Stimulated activated naive CD8-positive, alpha-beta T cell treated with anti-CD3 and anti-CD28 coated beads, Interleukin-15, Interleukin-2, amounts not matched to agents 100 ng/mL and 50 ng/mL, for 24 hours (primary cell): ENCODE data around the gene CLDN16.

Experiments
- H3K27ac Mint-ChIP-seq: one replicate; pipeline ENCODE4 v1.8.0; 2021; ENCODE audit warnings: mild to moderate bottlenecking, mixed read lengths
- H3K27me3 Mint-ChIP-seq: one replicate; pipeline ENCODE4 v1.8.0; 2021; ENCODE audit warnings: mixed read lengths
- H3K36me3 Mint-ChIP-seq: one replicate; pipeline ENCODE4 v1.8.0; 2021; ENCODE audit warnings: low read depth, mixed read lengths
- H3K4me1 Mint-ChIP-seq: one replicate; pipeline ENCODE4 v1.8.0; 2021; ENCODE audit warnings: low read depth, mixed read lengths
- H3K4me3 Mint-ChIP-seq: one replicate; pipeline ENCODE4 v1.8.0; 2021; ENCODE audit warnings: mild to moderate bottlenecking, mixed read lengths
- H3K9me3 Mint-ChIP-seq: one replicate; pipeline ENCODE4 v1.8.0; 2021; ENCODE audit warnings: mixed read lengths

CLDN16 gene

GRCh38 chr3:190368881-190369280 is 19.1 kb upstream of the CLDN16 start:
- H3K4me3 Mint-ChIP-seq: no peak overlapping the region
- no peaks in the 10 kb centered on the region for H3K36me3 Mint-ChIP-seq
- no peak overlapping the region for H3K27ac Mint-ChIP-seq

GRCh38 chr3:190369668-190370295 is 18.2 kb upstream of the CLDN16 start:
- Mint-ChIP-seq H3K4me3 (no peak overlapping the region), H3K27me3 (peaks cover 15% of the 10 kb centered on the region), H3K9me3 (no peaks in the 10 kb centered on the region), H3K36me3 (no peaks in the 10 kb centered on the region), H3K4me1 (no peaks in the 10 kb centered on the region), H3K27ac (no peak overlapping the region)

More at GRCh38 chr3:190368881-190369280, 19.1 kb upstream of the CLDN16 start:
- no peaks in the 10 kb centered on the region for H3K4me1 Mint-ChIP-seq
- no peaks in the 10 kb centered on the region for H3K9me3 Mint-ChIP-seq
- peaks cover 12% of the 10 kb centered on the region for H3K27me3 Mint-ChIP-seq

GRCh38 chr3:190370369-190370768 is 17.6 kb upstream of the CLDN16 start:
- Mint-ChIP-seq H3K9me3 (no peaks in the 10 kb centered on the region), H3K36me3 (no peaks in the 10 kb centered on the region), H3K27ac (no peak overlapping the region), H3K4me1 (no peaks in the 10 kb centered on the region), H3K4me3 (no peak overlapping the region), H3K27me3 (peaks cover 19% of the 10 kb centered on the region)

- H3K9me3 Mint-ChIP-seq: no peaks in the 10 kb centered on the region
- no peaks in the 10 kb centered on the region for H3K36me3 Mint-ChIP-seq
- H3K4me1 Mint-ChIP-seq: no peaks in the 10 kb centered on the region
- no peak overlapping the region for H3K4me3 Mint-ChIP-seq
- peaks cover 24% of the 10 kb centered on the region for H3K27me3 Mint-ChIP-seq
- H3K27ac Mint-ChIP-seq: no peak overlapping the region
These were observed 16.8 kb upstream of the CLDN16 start for GRCh38 chr3:190371152-190371551.

GRCh38 chr3:190375246-190375645 is 12.7 kb upstream of the CLDN16 start:
- no peaks in the 10 kb centered on the region for H3K4me1 Mint-ChIP-seq
- H3K36me3 Mint-ChIP-seq: no peaks in the 10 kb centered on the region
- H3K27me3 Mint-ChIP-seq: peaks cover 25% of the 10 kb centered on the region
- H3K4me3 Mint-ChIP-seq: no peak overlapping the region
- H3K27ac Mint-ChIP-seq: no peak overlapping the region
- no peaks in the 10 kb centered on the region for H3K9me3 Mint-ChIP-seq

GRCh38 chr3:190375671-190376070 is 12.3 kb upstream of the CLDN16 start:
- Mint-ChIP-seq H3K4me3 (no peak overlapping the region), H3K27ac (no peak overlapping the region), H3K9me3 (no peaks in the 10 kb centered on the region), H3K36me3 (no peaks in the 10 kb centered on the region), H3K27me3 (peaks cover 22% of the 10 kb centered on the region), H3K4me1 (no peaks in the 10 kb centered on the region)

GRCh38 chr3:190378240-190378891 is 9.6 kb upstream of the CLDN16 start:
- Mint-ChIP-seq H3K9me3 (no peaks in the 10 kb centered on the region), H3K4me3 (no peak overlapping the region), H3K27ac (no peak overlapping the region), H3K27me3 (peaks cover 25% of the 10 kb centered on the region), H3K4me1 (peaks cover 12% of the 10 kb centered on the region), H3K36me3 (no peaks in the 10 kb centered on the region)

- Mint-ChIP-seq H3K9me3 (no peaks in the 10 kb centered on the region), H3K4me1 (peaks cover 12% of the 10 kb centered on the region), H3K36me3 (no peaks in the 10 kb centered on the region), H3K4me3 (no peak overlapping the region), H3K27me3 (peaks cover 20% of the 10 kb centered on the region), H3K27ac (no peak overlapping the region)
These were observed 7.8 kb upstream of the CLDN16 start for GRCh38 chr3:190380184-190380583.

GRCh38 chr3:190381441-190381840 is 6.5 kb upstream of the CLDN16 start:
- Mint-ChIP-seq H3K4me3 (no peak overlapping the region), H3K9me3 (no peaks in the 10 kb centered on the region), H3K27ac (no peak overlapping the region), H3K27me3 (peaks cover 10% of the 10 kb centered on the region), H3K36me3 (no peaks in the 10 kb centered on the region), H3K4me1 (peaks cover 12% of the 10 kb centered on the region)

GRCh38 chr3:190382082-190382481 is 5.9 kb upstream of the CLDN16 start:
- Mint-ChIP-seq H3K36me3 (no peaks in the 10 kb centered on the region), H3K9me3 (no peaks in the 10 kb centered on the region), H3K4me1 (peaks cover 12% of the 10 kb centered on the region), H3K27me3 (peaks cover 3% of the 10 kb centered on the region), H3K4me3 (no peak overlapping the region), H3K27ac (no peak overlapping the region)

- Mint-ChIP-seq H3K27me3 (peaks cover 3% of the 10 kb centered on the region), H3K27ac (no peak overlapping the region), H3K4me1 (peaks cover 12% of the 10 kb centered on the region), H3K9me3 (no peaks in the 10 kb centered on the region), H3K4me3 (no peak overlapping the region), H3K36me3 (no peaks in the 10 kb centered on the region)
These were observed 3.6 kb upstream of the CLDN16 start for GRCh38 chr3:190384309-190384756.

GRCh38 chr3:190385731-190386688 is 2.0 kb upstream of the CLDN16 start:
- H3K9me3 Mint-ChIP-seq: no peaks in the 10 kb centered on the region
- H3K4me3 Mint-ChIP-seq: no peak overlapping the region
- no peaks in the 10 kb centered on the region for H3K36me3 Mint-ChIP-seq
- H3K27ac Mint-ChIP-seq: no peak overlapping the region
- peaks cover 3% of the 10 kb centered on the region for H3K27me3 Mint-ChIP-seq
- peaks cover 12% of the 10 kb centered on the region for H3K4me1 Mint-ChIP-seq

GRCh38 chr3:190388703-190389102 is 740 bp downstream of the CLDN16 start:
- Mint-ChIP-seq H3K36me3 (no peaks in the 10 kb centered on the region), H3K4me1 (no peaks in the 10 kb centered on the region), H3K9me3 (no peaks in the 10 kb centered on the region), H3K27ac (no peak overlapping the region), H3K27me3 (peaks cover 8% of the 10 kb centered on the region), H3K4me3 (no peak overlapping the region)

- H3K27me3 Mint-ChIP-seq: peaks cover 8% of the 10 kb centered on the region
- H3K36me3 Mint-ChIP-seq: no peaks in the 10 kb centered on the region
- H3K27ac Mint-ChIP-seq: no peak overlapping the region
- no peak overlapping the region for H3K4me3 Mint-ChIP-seq
- H3K4me1 Mint-ChIP-seq: no peaks in the 10 kb centered on the region
- no peaks in the 10 kb centered on the region for H3K9me3 Mint-ChIP-seq
These were observed 8.0 kb downstream of the CLDN16 start for GRCh38 chr3:190396001-190396400.

GRCh38 chr3:190397889-190398288 is 9.9 kb downstream of the CLDN16 start:
- peaks cover 4% of the 10 kb centered on the region for H3K27me3 Mint-ChIP-seq
- no peak overlapping the region for H3K27ac Mint-ChIP-seq
- no peaks in the 10 kb centered on the region for H3K36me3 Mint-ChIP-seq

More at GRCh38 chr3:190397889-190398288, 9.9 kb downstream of the CLDN16 start:
- no peaks in the 10 kb centered on the region for H3K9me3 Mint-ChIP-seq
- no peak overlapping the region for H3K4me3 Mint-ChIP-seq
- no peaks in the 10 kb centered on the region for H3K4me1 Mint-ChIP-seq
